GM20431 (cell line): ENCODE measurements around the gene PBX1.

Experiments
- in situ Hi-C: fragments of 300-500 bp; cut with MseI, MboI; formaldehyde crosslinking; loops from one replicate; pipeline ENCODE4 v1.15.0; 2020; ENCODE audit warnings: low sequenced_read_pairs; ENCODE audit not compliant: unreplicated experiment

The PBX1 gene

GRCh38 chr1:164712131-164713036 is 153.4 kb downstream of the PBX1 start:
- in situ Hi-C loops, result no loop called here

GRCh38 chr1:164713456-164714207 is 154.6 kb downstream of the PBX1 start:
- in situ Hi-C loops, result no loop called here

GRCh38 chr1:164716992-164717703 is 158.2 kb downstream of the PBX1 start:
- in situ Hi-C loops, result no loop called here

GRCh38 chr1:164718821-164719220 is 159.8 kb downstream of the PBX1 start:
- in situ Hi-C loops, result no loop called here

DNA sequence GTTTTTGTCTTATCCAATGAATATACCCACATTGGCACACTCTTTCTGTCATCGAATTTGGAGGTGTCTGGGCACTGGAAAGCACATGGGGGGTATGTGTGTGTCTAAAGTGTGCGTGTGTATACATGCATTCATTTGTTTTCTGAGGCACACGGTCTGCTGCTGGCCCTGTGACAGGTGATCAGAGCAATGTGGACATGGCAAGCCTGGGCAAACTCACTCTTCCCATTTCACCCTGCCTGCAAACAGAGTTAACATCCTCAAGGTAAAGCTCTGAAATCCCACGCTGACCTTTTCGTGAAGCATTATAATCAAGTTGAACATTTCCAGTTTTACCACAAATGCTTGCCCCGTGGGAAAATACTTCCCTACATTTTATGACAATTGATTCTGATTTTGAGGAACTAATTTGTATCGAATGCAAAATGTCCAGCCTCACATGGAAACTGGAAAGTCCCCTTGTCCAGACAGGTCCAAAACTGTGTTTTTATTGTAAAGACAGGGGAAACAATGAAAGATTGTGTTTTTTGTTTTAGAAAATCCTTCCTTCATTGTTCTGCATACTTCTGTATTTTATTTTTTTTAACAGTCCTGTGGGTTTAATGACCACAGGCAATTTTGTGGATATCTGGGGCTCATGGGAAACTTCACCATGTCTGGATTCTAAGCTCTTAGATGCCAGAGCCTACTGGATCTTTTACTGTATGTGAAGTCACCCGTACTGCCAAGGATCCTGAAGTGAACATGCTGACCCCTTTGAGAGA is 160.9 kb downstream of the PBX1 start:
- in situ Hi-C loops, result no loop called here

DNA sequence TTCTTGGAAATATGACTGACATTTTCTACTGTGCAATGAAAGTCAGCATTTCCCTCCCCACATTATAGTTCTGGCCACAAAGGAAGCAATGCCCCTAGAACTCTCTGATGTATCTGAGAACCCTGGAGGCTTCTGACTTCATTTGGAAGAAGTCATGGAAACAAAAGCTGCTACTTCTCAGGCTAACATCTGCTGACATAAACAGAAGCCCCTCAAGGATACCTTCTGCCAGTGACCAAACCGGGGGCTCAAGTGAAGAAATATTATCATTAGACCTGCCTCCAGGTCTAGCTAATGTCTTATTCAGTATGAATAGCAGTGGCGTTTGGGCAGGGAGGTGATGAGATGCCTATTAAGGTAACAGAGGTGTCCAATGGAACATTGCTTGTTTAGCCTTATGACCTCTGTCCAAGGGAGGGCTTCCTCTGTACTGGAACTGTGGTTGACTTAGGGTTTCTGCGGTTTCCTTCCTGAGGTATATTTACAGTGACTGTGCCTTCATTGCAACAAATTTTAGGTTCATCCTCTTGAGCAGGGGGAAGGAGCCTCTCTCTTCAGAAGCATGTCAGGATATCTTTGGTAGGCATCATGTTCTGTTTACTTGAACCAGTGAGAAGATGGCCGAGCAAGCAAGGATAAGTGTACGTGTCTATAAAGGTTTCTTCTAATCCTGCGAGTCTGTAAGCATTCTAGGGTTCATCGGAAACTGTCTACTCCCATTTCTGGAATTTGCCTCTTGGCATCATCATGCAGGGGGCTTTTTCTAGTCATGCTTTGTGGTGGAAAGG is 161.7 kb downstream of the PBX1 start:
- in situ Hi-C loops, result no loop called here

DNA sequence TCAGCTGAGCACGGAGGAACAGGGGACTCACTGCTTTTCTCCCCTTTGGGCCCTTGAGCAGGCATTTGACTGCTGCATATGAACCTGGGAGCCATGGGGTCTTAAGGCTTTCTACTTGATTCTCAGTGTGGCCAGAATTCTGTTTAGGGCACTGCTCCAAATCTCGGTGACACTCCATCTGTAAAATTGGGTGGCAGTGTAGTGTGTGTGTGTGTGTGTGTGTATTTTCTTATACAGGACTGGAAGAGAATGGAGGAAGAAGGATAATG is 162.2 kb downstream of the PBX1 start:
- in situ Hi-C loops, result no loop called here

DNA sequence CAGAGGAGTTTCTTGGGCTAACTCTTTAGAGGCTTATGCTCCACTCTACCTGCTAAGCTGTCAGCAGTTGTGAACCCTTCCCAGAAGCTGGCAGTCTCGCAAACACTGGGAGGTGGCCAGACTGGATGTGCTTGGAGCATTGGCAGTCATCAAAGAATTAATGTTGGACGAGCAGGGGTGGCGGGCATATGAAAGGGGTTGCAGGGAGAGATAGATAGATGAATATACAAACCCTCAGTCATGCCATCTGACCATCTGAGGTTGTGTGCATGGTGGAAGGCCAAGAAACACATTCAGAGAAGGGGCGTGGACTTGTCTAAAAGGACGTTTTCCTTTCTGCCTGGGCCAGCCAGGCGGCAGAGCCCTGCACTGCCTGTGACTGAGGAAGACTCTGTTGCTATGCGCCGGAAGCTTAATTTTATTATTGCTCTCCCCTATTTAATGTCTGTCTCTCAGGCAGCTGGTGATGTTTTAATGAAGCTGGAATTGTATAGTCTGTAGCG is 164.4 kb downstream of the PBX1 start:
- in situ Hi-C loops, result no loop called here

DNA sequence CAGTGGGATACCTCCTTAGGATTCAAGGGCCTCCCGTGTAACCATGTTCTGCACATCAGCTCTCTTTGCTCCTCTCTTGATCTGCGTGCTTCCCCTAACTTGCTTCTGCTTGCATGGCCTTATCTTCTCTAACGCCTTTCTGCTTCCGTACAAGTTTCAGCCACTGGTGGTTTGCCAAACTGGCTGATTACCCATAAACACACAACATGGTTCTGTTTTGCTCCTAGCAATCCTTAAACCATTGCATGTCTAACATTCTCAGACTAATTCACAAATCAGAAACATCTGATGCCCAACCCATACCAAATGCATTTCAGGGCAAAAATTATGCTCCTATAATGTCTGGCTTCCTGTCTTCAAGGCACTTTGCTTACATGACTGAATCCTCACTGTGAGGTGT is 166.4 kb downstream of the PBX1 start:
- in situ Hi-C loops, result no loop called here

DNA sequence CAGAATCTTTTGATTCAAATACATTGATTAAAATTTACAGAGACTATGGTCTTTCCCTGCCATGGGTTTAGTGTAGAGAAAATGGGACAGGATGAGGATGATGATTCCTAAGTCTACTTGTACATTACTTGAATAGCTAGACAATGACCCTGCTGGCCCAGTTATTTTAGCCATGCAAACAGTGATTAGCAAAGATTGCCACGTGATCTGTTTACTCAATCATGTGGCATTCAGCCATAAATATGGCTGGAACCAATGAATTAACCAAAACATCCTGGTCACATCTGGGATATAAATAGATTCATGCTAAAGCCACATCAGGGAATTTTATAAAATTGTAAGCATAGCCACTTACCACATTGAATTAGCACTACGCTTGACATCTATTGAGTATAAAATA is 167.3 kb downstream of the PBX1 start:
- in situ Hi-C loops, result no loop called here

DNA sequence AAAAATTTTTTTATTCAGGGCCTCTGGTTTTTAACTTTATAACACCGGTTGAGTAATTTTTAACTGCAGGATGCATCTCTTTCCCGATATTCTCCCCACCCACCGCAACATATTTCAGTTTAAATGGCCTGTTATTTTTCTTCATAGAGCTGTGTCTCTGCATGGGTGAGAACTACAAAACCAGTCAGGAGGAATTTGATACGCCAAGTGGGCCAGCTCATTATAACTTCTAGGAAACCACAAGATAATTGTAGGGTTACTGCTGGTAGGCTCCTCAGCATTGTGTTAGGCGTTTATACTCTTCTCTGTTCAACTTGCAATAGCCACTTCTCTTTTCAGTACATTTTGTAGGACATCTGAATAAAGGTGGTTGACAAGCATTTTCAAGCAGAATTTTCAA is 169.7 kb downstream of the PBX1 start:
- in situ Hi-C loops, result no loop called here

- in situ Hi-C loops, result no loop called here
These were observed 172.3 kb downstream of the PBX1 start for GRCh38 chr1:164731161-164731876.

- in situ Hi-C loops, result no loop called here
These were observed 174.1 kb downstream of the PBX1 start for GRCh38 chr1:164733070-164733469.

GRCh38 chr1:164733734-164734133 is 174.8 kb downstream of the PBX1 start:
- in situ Hi-C loops, result no loop called here

GRCh38 chr1:164735315-164736052 is 176.5 kb downstream of the PBX1 start:
- in situ Hi-C loops, result no loop called here

DNA sequence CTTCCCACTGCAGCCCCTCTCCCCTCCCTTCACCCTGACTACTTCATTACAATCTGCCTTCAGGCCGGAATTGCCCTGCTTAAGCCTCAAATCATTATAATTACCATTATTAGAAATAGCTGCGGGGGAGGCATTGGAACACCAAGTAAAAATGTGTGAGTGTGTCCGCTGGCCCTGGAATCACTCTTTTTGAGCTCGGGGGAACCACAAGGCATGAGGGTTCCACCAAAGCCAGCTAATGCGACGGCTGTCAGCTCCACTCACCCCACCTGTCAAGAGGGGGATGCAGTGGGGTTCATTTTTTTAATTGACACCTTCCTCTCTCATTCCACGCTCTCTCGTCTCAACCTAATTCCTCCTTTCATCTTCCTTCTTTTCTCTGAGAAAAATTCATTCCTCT is 177.2 kb downstream of the PBX1 start:
- in situ Hi-C loops, result no loop called here

GRCh38 chr1:164739189-164739588 is 180.2 kb downstream of the PBX1 start:
- in situ Hi-C loops, result no loop called here

DNA sequence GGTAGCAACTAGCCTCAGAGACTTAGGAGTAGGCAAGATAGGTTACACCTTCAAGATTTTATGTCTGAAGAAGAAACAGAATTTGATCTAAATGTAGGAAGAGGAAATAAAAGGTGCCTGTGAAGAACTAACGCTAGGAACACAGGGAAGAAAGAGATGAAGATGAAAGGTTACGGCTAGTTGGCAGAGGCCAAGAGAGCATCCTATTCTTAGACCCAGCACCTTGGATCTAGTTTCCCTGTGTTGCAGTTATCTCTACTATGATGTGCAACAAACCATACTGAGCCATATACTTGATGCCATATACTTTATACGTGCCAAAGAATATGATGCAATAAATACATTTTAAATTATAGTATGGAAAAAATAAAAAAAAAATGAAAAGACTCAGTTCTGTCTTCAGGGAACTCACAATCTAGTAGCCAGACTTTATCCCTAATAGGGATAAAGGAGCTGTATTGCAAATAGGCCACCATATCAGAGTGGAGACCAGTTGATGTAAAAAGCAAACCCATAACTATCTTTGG is 181.1 kb downstream of the PBX1 start:
- in situ Hi-C loops, result no loop called here
